Transverse colon (tissue), 4 donors: Measurements from ENCODE around the gene PLD4. TPM values are rescaled to one million over a fixed set of nuclear protein-coding genes. Genes with fewer than 3 reads are reported as not detected.
A peak's percentile ranks its signal among the peaks of the same experiment; 100 is the strongest.

Source experiments
- DNase-seq: peaks from one replicate; pipeline ENCODE4 v3.0.0-alpha.2; 2019
- H3K27ac ChIP-seq, 4 donors: fragments of 200-600 bp; sonication (generic); 2 replicates each; pipeline ENCODE4 v1.5.1; 2016 to 2018; ENCODE audit warnings: inconsistent platforms in 4 of 4
- H3K27me3 ChIP-seq: fragments of 200-600 bp; sonication (generic); 2 replicates; pipeline ENCODE4 v1.5.1; 2017; ENCODE audit warnings: inconsistent platforms
- H3K36me3 ChIP-seq, 4 donors: fragments of 200-600 bp; sonication (generic); 2 replicates each; pipeline ENCODE4 v1.5.1; 2017 to 2019; ENCODE audit warnings: inconsistent platforms in 4 of 4
- H3K4me1 ChIP-seq, 4 donors: fragments of 200-600 bp; sonication (generic); 2 replicates each; pipeline ENCODE4 v1.5.1; 2017 to 2020; ENCODE audit warnings: inconsistent platforms in 4 of 4
- H3K4me3 ChIP-seq, 4 donors: fragments of 200-600 bp; sonication (generic); 1 replicate in 1 of 4; 2 replicates in 3 of 4; pipeline versions ENCODE4 v1.5.1 to v1.6.1; 2017 to 2019; ENCODE audit warnings: inconsistent platforms in 4 of 4
- H3K9me3 ChIP-seq, 2 donors: fragments of 200-600 bp; sonication (generic); 2 replicates each; pipeline ENCODE4 v1.5.1; 2017 to 2019; ENCODE audit warnings: inconsistent platforms in 2 of 2
- CTCF ChIP-seq, 5 experiments: fragments of 200-600 bp in 3 of 5; fragments of 450-650 bp in 2 of 5; sonication (generic) in 3 of 5; IDR thresholded peaks; 1 replicate in 2 of 5; 2 replicates in 3 of 5; pipeline ENCODE4 v1.5.1; 2016 to 2017; ENCODE audit warnings: antibody characterized with exemption in 5 of 5, inconsistent platforms in 3 of 5, mild to moderate bottlenecking in 2 of 5, moderate library complexity in 1 of 5
- EP300 ChIP-seq: sonication (generic); formaldehyde crosslinking; IDR thresholded peaks from one replicate; pipeline ENCODE4 v1.6.1; 2017; ENCODE audit warnings: antibody characterized with exemption, low read depth
- POLR2A ChIP-seq: fragments of 450-650 bp; IDR thresholded peaks from one replicate; pipeline ENCODE4 v1.6.1; 2016; ENCODE audit warnings: antibody characterized with exemption, mild to moderate bottlenecking, moderate library complexity
- POLR2AphosphoS5 ChIP-seq, 3 donors: sonication (generic); formaldehyde crosslinking; IDR thresholded peaks; one replicate each; pipeline ENCODE4 v1.6.1; 2016; ENCODE audit warnings: antibody characterized with exemption in 3 of 3
- WGBS, 2 donors: methylation state at CpG; one replicate each; pipeline ENCODE4 v1.1.5; 2018; ENCODE audit warnings: low coverage in 1 of 2; 5-methylcytosine and 5-hydroxymethylcytosine counted together
- in situ Hi-C, 4 donors: fragments of 200-750 bp; cut with MboI; loops; one replicate each; pipeline versions ENCODE4 v1.15.0 to v1.15.1; 2017; ENCODE audit warnings: low sequenced_read_pairs in 3 of 4, low pct_ligation_motif_present in 1 of 4, low pct_unique_long_range_greater_than_20kb in 1 of 4
- intact Hi-C: fragments of 100-400 bp; cut with DNase I; formaldehyde crosslinking; loops from one replicate; pipeline ENCODE4 v1.15.1; 2023; ENCODE audit warnings: low total_unique reads
- total RNA-seq, 4 donors: library from RNA; depleted of rRNA; stranded (reverse); fragments of >200 nt; gene quantifications; one replicate each; pipeline ENCODE4 v1.1.0, GENCODE V29; 2016

The PLD4 gene
- total RNA-seq, 4 donors from 2014 or later: 1.1 TPM; not detected in 2

DNA sequence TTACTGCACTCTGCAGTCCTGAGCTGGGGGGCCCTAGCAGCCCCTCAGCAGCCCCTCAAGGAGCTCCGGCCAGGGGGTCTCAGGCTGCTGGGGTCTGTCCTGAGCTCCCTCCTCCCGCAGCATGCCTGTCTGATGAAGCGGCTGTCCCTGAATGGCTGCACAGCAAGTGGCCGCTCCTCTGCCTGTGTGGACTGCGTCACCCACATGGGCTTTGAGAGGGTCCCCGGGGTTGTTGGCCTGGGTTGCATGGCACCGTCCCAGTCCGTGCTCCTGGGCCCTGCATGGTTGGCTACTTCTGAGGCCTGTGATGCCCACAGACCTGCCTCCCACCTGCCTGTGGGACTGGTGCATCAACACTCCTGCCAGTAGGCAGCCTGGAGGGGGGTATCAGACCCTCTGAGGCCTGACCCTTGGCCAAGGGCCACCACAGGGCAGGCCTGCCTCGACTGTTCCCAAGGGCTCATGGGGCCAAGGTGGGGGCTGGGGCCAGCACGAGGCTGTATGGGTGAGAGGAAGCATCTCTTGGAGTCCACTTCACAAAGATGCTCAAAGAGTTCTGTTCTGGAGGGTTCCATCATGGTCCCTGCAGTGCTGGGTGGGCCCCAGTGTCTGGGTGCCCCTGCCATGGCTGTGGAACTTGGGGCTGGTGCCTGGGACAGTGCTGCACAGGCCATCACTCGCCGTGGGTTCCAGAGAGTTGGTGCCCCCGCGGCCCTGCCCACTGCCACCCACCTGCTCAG lies 47.4 kb upstream of the PLD4 start:
- intact Hi-C loops (no loop called here), in situ Hi-C loops (no loop called here)
- 89% methylated on average over 14 of the region's 14 CpGs; no CpG with 5 or more reads in 1 of the 2 donors for WGBS, 2 donors

DNA sequence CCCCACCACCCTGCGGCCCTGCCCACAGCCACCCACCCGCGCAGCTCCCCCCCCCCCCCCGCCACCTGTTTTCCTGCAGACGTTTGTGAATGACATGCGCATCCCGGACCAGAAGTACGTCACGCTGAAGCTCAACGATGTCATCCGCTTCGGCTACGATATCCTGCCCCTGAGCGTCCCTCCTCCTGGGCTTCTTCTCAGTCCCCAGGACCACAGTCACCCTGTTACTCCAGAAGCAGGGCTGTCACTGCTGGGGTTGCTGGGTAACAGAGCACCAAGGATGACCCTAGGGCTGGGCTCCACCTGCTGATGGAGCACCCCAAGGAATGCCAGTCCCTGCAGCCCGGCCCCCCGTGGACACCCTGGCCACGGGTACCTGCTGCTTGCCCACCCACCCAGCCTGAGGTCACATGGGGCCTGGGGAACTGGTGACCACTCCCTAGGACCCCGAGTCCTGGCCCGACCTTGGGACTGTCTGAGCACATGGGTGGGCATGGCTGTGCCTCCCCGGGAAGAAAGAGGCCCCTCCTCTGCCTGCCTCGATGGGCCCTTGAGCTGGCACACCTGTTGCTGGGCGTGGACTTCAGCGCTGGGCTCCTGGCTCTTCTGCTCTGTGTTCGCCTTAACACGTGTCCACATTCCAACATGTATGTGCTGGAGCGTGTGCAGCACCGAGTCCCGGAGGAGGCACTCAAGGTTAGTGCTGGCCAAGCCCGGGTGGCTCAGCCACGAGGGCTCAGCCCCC lies 46.7 kb upstream of the PLD4 start:
- Histone ChIP-seq H3K9me3 (no peaks in the 10 kb centered on the region), H3K4me1 (peaks cover 0 to 5% (median 1%) of the 10 kb centered on the region in 4 donors), H3K36me3 (no peaks in the 10 kb centered on the region), H3K27ac (no peak overlapping the region), H3K27me3 (no peaks in the 10 kb centered on the region), H3K4me3 (no peak overlapping the region)
- 89% methylated on average over 28 of the region's 30 CpGs; no CpG with 5 or more reads in 1 of the 2 donors for WGBS, 2 donors
- no peak for TF ChIP-seq EP300
- no peak for TF ChIP-seq POLR2A
- no peak for TF ChIP-seq CTCF (IDR thresholded peaks at IDR 0.05)
- no peak for TF ChIP-seq POLR2AphosphoS5 (IDR thresholded peaks at IDR 0.05)
- in situ Hi-C loops (no loop called here), intact Hi-C loops (no loop called here)
- DNase-seq: no peak

More for the DNA sequence above, 47.4 kb upstream of the PLD4 start:
- no peak overlapping the region for H3K27ac ChIP-seq
- H3K27me3 ChIP-seq: no peaks in the 10 kb centered on the region
- H3K4me3 ChIP-seq: no peak overlapping the region
- DNase-seq: no peak
- TF ChIP-seq POLR2AphosphoS5 (IDR thresholded peaks at IDR 0.05) (no peak), EP300 (no peak), CTCF (IDR thresholded peaks at IDR 0.05) (no peak), POLR2A (no peak)
- no peaks in the 10 kb centered on the region for H3K9me3 ChIP-seq
- no peaks in the 10 kb centered on the region for H3K36me3 ChIP-seq
- H3K4me1 ChIP-seq: peaks cover 0 to 4% (median 0%) of the 10 kb centered on the region in 4 donors

DNA sequence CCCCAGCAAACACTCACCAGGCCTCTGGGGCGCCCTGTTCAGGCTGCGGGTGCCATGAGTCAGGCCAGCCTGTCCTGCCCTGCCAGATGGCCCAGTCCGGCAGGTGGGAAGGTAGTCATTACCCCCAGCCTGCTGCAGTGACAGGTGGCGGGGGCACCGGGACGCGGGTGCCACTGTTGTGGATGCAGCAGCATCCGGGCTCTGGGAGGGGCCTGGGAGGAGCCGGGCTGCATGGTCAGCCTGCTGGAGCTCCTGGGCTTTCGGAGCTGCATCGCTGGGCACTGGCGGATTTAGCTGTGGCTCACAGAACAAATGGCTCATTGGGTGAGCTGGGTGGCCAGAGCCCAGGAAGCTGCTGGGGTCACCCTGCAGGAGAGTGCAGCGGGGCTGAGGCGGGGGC lies 46.1 kb upstream of the PLD4 start:
- H3K27ac ChIP-seq: no peak overlapping the region
- in situ Hi-C loops: no loop called here
- H3K36me3 ChIP-seq: peaks cover 0 to 2% (median 0%) of the 10 kb centered on the region in 4 donors
- WGBS, 2 donors: 86% methylated on average over 12 of the region's 14 CpGs; no CpG with 5 or more reads in 1 of the 2 donors
- no peak for TF ChIP-seq POLR2A
- TF ChIP-seq POLR2AphosphoS5 (IDR thresholded peaks at IDR 0.05): peak in 1 of 3 donors; percentile 12
- intact Hi-C loops: no loop called here
- no peaks in the 10 kb centered on the region for H3K9me3 ChIP-seq
- no peak overlapping the region for H3K4me3 ChIP-seq
- H3K4me1 ChIP-seq: peaks cover 0 to 4% (median 1%) of the 10 kb centered on the region in 4 donors
- H3K27me3 ChIP-seq: no peaks in the 10 kb centered on the region
- no peak for DNase-seq

DNA sequence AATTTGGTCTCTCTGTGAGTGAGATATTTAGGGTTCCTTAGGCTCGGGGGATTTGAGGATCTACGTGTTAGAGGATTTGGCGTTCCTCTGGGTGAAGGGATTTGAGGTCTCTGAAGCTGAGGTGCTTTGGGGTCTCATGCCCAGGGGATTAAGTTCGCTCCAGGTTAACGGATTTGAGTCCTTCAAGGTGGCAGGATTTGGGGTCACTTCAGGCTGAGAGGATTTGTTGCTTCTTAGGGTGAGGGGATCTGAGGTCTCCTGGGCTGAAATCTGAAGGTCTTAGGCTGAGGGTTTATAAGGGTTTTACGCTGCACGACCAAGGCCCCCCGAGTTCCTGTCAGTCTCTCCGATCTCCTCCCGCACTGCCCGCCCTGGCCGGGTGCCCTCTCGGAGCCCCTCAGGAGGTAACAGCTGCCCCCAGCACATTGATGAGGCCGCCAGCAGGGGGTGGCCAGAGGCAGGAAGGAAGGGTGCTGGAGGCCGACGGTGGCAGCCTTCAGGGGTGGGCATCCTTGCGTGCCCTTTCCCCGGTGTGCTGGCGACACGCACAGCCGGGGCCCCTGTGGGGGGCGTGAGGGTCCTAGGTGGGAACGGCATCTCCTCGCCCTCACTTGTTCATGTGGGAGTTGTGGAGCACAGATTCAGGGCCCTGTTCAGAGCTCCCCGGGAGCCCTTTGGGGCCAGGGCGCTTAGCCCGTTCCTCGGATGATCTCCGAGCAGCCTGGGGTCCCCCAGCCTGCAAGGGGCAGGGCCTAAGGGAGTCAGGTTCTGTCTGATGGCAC lies 45.3 kb upstream of the PLD4 start:
- Histone ChIP-seq H3K27me3 (no peaks in the 10 kb centered on the region), H3K27ac (no peak overlapping the region), H3K4me3 (no peak overlapping the region), H3K4me1 (peaks cover 0 to 4% (median 1%) of the 10 kb centered on the region in 4 donors), H3K9me3 (no peaks in the 10 kb centered on the region), H3K36me3 (peaks cover 0 to 9% (median 0%) of the 10 kb centered on the region in 4 donors)
- 91 to 92% methylated on average over 13 to 29 of the region's 29 CpGs for WGBS, 2 donors
- no peak for DNase-seq
- in situ Hi-C loops (no loop called here), intact Hi-C loops (no loop called here)
- no peak for TF ChIP-seq EP300
- TF ChIP-seq POLR2AphosphoS5 (IDR thresholded peaks at IDR 0.05): no peak
- no peak for TF ChIP-seq CTCF (IDR thresholded peaks at IDR 0.05)
- no peak for TF ChIP-seq POLR2A
